ENCODE results near the gene ZNF222.

Gene ZNF222

GRCh38 chr19:44024900-44025216, 321 bp upstream of the ZNF222 start:
- no peak for TF ChIP-seq CTCF (IDR thresholded peaks at IDR 0.05)

GRCh38 chr19:44026622-44027021, 1.4 kb downstream of the ZNF222 start:
- no peak for TF ChIP-seq CTCF (IDR thresholded peaks at IDR 0.05)

GRCh38 chr19:44032001-44032610, 6.9 kb downstream of the ZNF222 start:
- TF ChIP-seq CTCF (IDR thresholded peaks at IDR 0.05): no peak

DNA sequence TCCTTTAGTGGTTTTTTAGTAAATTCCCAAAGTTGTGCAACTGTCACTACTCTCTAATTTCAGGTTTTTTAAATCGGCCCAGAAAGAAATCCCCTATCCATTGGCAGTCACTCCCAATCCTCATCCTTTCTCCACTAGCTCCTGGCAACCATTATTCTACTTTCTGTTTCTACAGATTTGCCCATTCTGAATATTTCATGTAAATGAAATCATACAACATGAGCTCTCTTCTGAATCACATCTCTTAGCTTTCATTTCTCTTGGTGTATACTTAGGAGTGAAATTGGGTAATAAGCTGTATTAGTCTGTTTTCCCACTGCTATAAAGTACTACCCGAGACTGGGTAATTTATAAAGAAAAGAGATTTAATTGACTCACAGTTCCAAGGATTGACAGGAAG, 17.0 kb downstream of the ZNF222 start:
- TF ChIP-seq CTCF (IDR thresholded peaks at IDR 0.05): no peak

DNA sequence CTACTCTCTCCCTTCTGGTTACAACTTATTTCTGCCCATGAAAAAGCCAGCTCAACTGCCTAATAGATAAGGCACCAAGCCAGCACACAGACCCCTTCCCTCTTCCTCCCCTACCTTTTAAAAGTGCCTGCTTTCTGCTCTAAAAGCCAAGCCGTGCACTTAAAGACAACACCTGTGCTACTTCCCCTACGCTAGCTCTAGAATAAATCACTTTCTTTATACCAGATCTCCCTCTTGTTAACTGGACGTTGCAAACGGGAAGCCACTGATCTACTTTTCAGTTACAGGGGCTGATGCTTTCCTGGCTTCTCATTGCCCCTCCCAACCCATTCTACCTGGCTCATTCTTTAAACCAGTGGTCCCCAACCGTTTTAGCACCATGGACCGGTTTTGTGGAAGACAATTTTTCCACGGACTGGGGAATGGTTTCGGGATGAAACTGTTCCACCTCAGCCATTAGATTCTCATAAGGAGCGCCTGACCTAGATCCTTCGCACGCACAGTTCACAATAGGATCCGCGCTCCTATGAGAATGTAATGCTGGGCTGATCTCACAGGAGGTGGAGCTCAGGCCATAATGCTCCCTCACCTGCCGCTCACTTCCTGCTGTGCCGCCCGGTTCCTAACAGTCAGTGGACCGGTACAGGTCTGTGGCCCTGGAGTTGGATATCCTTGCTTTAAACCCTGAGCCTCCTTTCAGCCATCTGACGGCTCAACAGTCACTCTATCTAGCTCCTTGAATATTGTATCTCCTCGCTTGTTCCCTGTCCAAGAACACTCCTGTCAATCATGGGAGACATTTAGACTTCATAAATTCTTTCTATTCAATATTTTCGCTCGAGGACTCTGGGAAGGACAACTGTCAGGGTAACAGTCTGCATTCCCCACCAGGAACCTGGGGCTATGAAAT, 25.8 kb downstream of the ZNF222 start:
- no peak for TF ChIP-seq CTCF (IDR thresholded peaks at IDR 0.05)

GRCh38 chr19:44051650-44052402, 26.6 kb downstream of the ZNF222 start, which contains the start of gene ZNF223:
Gene ZNF223, plus strand, starts transcription at chr19:44052036. Its CDS starts 3,141 bp downstream, at chr19:44055177.
- TF ChIP-seq CTCF (IDR thresholded peaks at IDR 0.05): no peak

GRCh38 chr19:44055870-44056269, 30.7 kb downstream of the ZNF222 start:
- no peak for TF ChIP-seq CTCF (IDR thresholded peaks at IDR 0.05)

All from LNCAP (cell line).